IPS-18c (cell line): Measurements from ENCODE around the gene ATXN3.

ENCODE experiments used
- H3K4me3 ChIP-seq: 2 replicates; pipeline ENCODE4 v1.7.0; 2013; ENCODE audit warnings: low read depth, mild to moderate bottlenecking, low read length, moderate library complexity; ENCODE audit not compliant: insufficient read depth
- H3K9me3 ChIP-seq: one replicate; pipeline ENCODE4 v1.6.1; 2013; ENCODE audit warnings: mild to moderate bottlenecking, low read length, moderate library complexity; ENCODE audit not compliant: control insufficient read depth, insufficient read depth

ATXN3 gene

GRCh38 chr14:92106143-92106926 lies at the start of gene ATXN3:
ATXN3 (minus strand) TSS chr14:92106582; CDS start chr14:92106552, 30 bp downstream.
- H3K9me3 ChIP-seq, result no peaks in the 10 kb centered on the region

GRCh38 chr14:92154283-92154942 lies 48.0 kb upstream of the ATXN3 start:
- Histone ChIP-seq H3K9me3 (no peaks in the 10 kb centered on the region), H3K4me3 (no peak overlapping the region)

More at GRCh38 chr14:92106143-92106926, at the start of gene ATXN3:
- H3K4me3 ChIP-seq, result peak within 1 kb of the TSS; percentile 95

GRCh38 chr14:92153581-92153980 lies 47.2 kb upstream of the ATXN3 start:
- no peaks in the 10 kb centered on the region for H3K9me3 ChIP-seq
- no peak overlapping the region for H3K4me3 ChIP-seq

GRCh38 chr14:92144708-92145107 lies 38.3 kb upstream of the ATXN3 start:
- Histone ChIP-seq H3K9me3 (no peaks in the 10 kb centered on the region), H3K4me3 (no peak overlapping the region)

- Histone ChIP-seq H3K4me3 (no peak overlapping the region), H3K9me3 (no peaks in the 10 kb centered on the region)
Observed at GRCh38 chr14:92143962-92144361, 37.6 kb upstream of the ATXN3 start.

GRCh38 chr14:92143309-92143708 lies 36.9 kb upstream of the ATXN3 start:
- Histone ChIP-seq H3K4me3 (no peak overlapping the region), H3K9me3 (no peaks in the 10 kb centered on the region)

GRCh38 chr14:92135269-92135668 lies 28.9 kb upstream of the ATXN3 start:
- Histone ChIP-seq H3K9me3 (no peaks in the 10 kb centered on the region), H3K4me3 (no peak overlapping the region)

- Histone ChIP-seq H3K4me3 (no peak overlapping the region), H3K9me3 (no peaks in the 10 kb centered on the region)
Observed at GRCh38 chr14:92134456-92134855, 28.1 kb upstream of the ATXN3 start.

- H3K4me3 ChIP-seq, result peak overlapping the region; percentile 87
- H3K9me3 ChIP-seq, result peaks cover 2% of the 10 kb centered on the region
Observed at GRCh38 chr14:92122761-92123160, 16.4 kb upstream of the ATXN3 start.

GRCh38 chr14:92122351-92122677 lies 15.9 kb upstream of the ATXN3 start:
- peaks cover 2% of the 10 kb centered on the region for H3K9me3 ChIP-seq
- peak overlapping the region; percentile 87 for H3K4me3 ChIP-seq

GRCh38 chr14:92121670-92122350 lies 15.4 kb upstream of the ATXN3 start, which contains the start of the genes CPSF2 and NDUFB1:
CPSF2 (plus strand) TSS chr14:92121969; CDS start chr14:92130985, 9,016 bp downstream.
NDUFB1 (minus strand) TSS chr14:92121706; CDS start chr14:92117637, 4,069 bp downstream.
- H3K9me3 ChIP-seq, result peaks cover 2% of the 10 kb centered on the region
- peak within 1 kb of the TSS; percentile 87 for H3K4me3 ChIP-seq

GRCh38 chr14:92121207-92121669 lies 14.9 kb upstream of the ATXN3 start:
- Histone ChIP-seq H3K9me3 (peaks cover 2% of the 10 kb centered on the region), H3K4me3 (peak overlapping the region; percentile 87)

- H3K9me3 ChIP-seq, result no peaks in the 10 kb centered on the region
- no peak overlapping the region for H3K4me3 ChIP-seq
Observed at GRCh38 chr14:92109490-92109889, 3.1 kb upstream of the ATXN3 start.

GRCh38 chr14:92108345-92109254 lies 2.2 kb upstream of the ATXN3 start:
- no peak overlapping the region for H3K4me3 ChIP-seq

GRCh38 chr14:92105893-92106142 lies 564 bp downstream of the ATXN3 start:
- Histone ChIP-seq H3K4me3 (peak overlapping the region; percentile 95), H3K9me3 (no peaks in the 10 kb centered on the region)

More at GRCh38 chr14:92108345-92109254, 2.2 kb upstream of the ATXN3 start:
- no peaks in the 10 kb centered on the region for H3K9me3 ChIP-seq

- H3K4me3 ChIP-seq, result peak overlapping the region; percentile 95
- H3K9me3 ChIP-seq, result no peaks in the 10 kb centered on the region
Observed at GRCh38 chr14:92105073-92105892, 1.1 kb downstream of the ATXN3 start.
